NCI-H345 (cell line): Measurements from ENCODE around the gene BRAF.
"Not testable (repeated sequence)": the region's sequence is repeated elsewhere in the genome, so short reads cannot be mapped to it uniquely, and the experiment has no call there.

Source experiments
- DNase-seq: peaks from one replicate; lab custom pipeline; 2025; lab: John Stamatoyannopoulos, UW

The BRAF gene

GRCh38 chr7:140924821-140925421 is at the start of gene BRAF:
Gene BRAF, minus strand, starts transcription at chr7:140924929. Its CDS starts 226 bp downstream, at chr7:140924703.
- DNase-seq = peak; percentile 90

GRCh38 chr7:140972876-140973829 is 48.4 kb upstream of the BRAF start:
- no peak for DNase-seq

- no peak for DNase-seq
Measured at GRCh38 chr7:140972344-140972743, 47.6 kb upstream of the BRAF start.

DNA sequence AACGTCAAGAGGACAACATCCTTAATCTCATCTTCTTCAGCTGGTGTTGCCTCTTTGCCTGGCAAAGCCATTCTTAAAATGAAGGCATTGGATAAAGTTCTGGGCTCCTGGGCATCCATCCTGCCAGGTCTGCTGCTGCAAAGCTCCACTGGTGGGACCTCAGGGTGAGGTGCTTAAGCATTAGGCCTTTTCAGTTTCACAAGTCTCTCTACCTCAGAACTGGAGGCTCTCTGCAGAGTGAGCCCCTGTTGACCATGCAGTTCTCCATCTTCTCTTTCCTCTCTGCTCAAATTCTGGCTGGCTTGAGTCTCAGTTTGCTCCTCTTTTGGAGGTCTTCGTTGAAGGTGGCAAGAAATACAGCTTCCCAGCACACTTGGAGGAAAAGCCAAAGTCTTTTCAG is 42.7 kb upstream of the BRAF start:
- no peak for DNase-seq

DNA sequence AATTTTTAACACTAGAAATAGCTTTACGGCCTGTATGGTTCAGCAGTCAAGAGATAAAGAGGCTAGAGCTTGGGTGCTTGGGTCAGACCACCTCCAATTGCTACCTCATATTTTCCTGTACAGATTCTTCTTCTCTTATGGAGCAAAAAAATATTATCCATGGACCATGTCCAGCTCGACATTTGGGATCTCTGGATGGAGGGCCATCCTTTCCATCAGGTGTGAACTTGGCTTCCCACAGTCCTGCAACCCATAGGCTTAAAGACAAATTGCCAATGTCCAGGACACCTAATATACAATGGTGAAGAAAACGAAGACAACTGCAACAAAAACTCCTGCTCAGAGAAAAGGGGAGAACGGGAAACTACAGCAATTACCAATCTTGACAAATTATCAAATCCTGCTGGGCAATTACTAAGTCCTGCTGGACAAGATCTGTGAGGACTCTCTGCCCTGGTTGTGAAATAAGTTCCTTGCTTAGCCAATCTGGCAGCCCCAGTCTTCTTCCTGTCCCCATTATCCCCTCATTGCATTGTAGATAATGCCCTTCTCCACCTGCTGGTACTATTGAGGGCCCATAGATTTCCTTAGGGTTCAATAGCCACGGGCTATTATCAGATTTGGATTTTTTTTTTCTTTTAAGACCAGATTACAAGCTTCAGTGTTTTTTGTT is 42.0 kb upstream of the BRAF start:
- no peak for DNase-seq

- no peak for DNase-seq
Measured at GRCh38 chr7:140961117-140961516, 36.4 kb upstream of the BRAF start.

DNA sequence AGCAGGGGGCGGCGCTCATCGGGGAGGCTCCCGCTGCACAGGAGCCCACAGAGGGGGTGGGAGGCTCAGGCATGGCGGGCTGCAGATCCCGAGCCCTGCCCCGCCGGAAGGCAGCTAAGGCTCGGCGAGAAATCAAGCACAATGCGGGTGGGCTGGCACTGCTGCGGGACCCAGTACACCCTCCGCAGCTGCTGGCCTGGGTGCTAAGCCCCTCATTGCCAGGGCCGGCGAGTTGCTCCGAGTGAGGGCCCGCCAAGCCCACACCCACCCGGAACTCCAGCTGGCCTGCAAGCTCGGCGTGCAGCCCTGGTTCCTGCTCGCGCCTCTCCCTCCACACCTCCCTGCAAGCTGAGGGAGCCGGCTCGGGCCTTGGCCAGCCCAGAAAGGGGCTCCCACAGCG is 32.3 kb upstream of the BRAF start:
- DNase-seq = not testable (repeated sequence)

DNA sequence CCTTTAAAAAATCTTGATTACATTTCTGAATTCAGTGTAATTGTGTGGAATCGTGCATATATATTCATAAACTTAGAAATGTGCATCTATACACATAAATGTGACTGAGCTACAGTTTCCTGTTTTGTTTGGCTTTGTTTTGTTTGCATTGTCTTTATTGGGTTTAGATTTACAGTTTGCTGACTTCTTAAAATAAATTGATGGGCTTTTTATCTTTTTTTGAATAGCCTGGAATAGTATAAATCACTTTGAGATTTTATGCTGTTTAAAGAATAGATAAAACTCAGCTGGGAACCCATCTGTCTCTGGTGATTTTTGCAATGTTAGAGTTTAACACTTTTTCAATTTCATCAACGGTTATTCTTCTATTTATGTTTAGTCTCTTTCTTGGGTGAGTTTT is 21.2 kb upstream of the BRAF start:
- DNase-seq = no peak

DNA sequence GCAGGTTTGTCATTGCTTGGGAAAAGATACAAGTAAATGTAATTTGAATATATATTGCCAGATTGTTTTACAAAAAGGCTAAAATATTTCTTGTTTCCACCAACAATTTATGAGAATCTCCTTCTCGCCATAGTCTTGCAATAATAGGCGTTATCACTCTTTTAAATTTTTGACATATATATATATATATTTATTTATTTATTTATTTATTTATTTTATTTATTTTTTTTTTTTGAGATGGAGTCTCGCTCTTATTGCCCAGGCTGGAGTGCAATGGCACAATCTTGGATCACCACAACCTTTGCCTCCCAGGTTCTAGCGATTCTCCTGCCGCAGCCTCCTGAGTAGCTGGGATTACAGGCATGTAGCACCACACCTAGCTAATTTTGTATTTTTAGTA is 17.5 kb upstream of the BRAF start:
- DNase-seq = not testable (repeated sequence)

- no peak for DNase-seq
Measured at GRCh38 chr7:140940898-140941297, 16.2 kb upstream of the BRAF start.

- no peak for DNase-seq
Measured at GRCh38 chr7:140937702-140938264, 13.1 kb upstream of the BRAF start.

GRCh38 chr7:140928491-140929309 is 4.0 kb upstream of the BRAF start:
- DNase-seq = no peak

DNA sequence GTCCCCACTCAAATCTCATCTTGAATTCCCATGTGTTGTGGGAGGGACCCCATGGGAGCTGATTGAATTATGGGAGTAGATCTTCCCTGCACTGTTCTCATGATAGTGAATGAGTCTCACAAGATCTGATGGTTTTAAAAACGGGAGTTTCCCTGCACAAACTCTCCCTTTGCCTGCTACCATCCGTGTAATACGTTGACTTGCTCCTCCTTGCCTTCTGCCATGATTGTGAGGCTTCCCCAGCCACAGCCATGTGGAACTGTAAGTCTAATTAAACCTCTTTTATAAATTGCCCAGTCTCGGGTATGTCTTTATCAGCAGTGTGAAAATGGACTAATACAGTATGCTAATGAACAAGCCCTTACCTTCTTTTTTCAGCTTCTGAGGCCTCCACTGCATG is 3.2 kb upstream of the BRAF start:
- DNase-seq = not testable (repeated sequence)

- no peak for DNase-seq
Measured at GRCh38 chr7:140927351-140927750, 2.6 kb upstream of the BRAF start.

DNA sequence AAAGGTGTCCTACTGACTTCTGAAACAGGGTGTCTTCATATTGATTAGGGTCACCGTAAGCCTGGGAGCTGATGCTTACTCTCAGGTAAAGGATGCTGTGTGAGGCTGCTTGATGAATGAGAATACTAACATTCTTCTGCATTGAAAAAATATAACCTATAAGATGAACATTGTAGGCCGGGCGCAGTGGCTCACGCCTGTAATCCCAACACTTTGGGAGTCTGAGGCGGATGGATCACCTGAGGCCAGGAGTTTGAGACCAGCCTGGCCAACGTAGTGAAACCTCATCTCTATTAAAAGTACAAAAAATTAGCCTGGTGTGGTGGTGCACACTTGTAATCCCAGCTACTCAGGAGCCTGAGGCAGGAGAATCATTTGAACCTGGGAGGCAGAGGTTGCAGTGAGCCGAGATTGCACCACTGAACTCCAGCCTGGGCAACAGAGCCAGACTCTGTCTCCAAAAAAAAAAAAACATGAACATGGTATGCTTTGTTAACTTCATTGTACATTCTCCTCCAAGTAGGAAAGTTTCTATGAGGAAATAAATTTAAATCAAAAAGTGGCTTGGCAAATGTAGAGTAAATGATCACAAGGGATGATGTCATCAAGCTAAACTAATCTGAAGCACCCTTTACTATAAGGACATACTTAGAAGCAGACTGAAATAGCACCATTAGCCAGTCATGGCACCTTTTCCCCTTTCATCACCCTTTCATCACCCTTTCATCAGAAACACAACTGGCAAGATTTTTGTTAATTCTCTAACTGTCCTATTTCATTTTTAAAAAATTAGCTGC is 1.5 kb upstream of the BRAF start:
- no peak for DNase-seq

GRCh38 chr7:140924019-140924820 is 509 bp downstream of the BRAF start:
- peak; percentile 86 for DNase-seq

GRCh38 chr7:140923358-140924006 is 1.2 kb downstream of the BRAF start:
- DNase-seq = peak; percentile 38

GRCh38 chr7:140922741-140923345 is 1.9 kb downstream of the BRAF start:
- no peak for DNase-seq

DNA sequence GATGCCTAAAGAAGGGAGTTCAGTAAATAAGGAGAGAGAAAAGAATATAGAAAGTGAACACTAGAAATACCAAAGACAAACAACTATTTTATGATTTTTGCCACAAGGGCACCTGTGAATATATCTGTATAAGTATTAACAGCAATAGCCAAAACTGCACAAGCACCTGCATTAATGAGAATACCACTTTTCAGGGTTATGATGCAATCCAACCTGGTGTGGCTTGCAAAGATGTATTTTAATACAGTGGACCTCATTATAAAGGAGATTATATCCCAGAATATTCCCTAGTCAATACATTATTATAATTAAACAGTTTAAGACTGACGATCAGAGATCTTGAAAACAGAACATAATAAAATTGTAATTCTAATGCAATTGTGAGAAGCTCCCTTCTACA is 4.0 kb downstream of the BRAF start:
- no peak for DNase-seq
